RPMI7951 (cell line): ENCODE data around the gene NRROS. TPM values are rescaled to one million over a fixed set of nuclear protein-coding genes. Genes with fewer than 3 reads are reported as not detected.
"Not testable (repeated sequence)": the region's sequence is repeated elsewhere in the genome, so short reads cannot be mapped to it uniquely, and the experiment has no call there.

ENCODE experiments used
- DNase-seq: peaks from one replicate; pipeline ENCODE4 v3.0.0-alpha.2; 2012; ENCODE audit warnings: low read depth
- total RNA-seq: library from RNA; depleted of rRNA; stranded (reverse); fragments of >200 nt; shearing (Covaris generic); gene quantifications from 2 replicates; pipeline ENCODE4 v1.2.3, GENCODE V29; 2014

NRROS gene
- total RNA-seq, 1 experiment from 2014 or later = 1.6 TPM

- DNase-seq = no peak
These were observed 14.6 kb upstream of the NRROS start for GRCh38 chr3:196624907-196625306.

- no peak for DNase-seq
These were observed 14.2 kb upstream of the NRROS start for GRCh38 chr3:196625331-196625730.

GRCh38 chr3:196627918-196628231 lies 11.6 kb upstream of the NRROS start:
- no peak for DNase-seq

GRCh38 chr3:196629228-196629627 lies 10.3 kb upstream of the NRROS start:
- DNase-seq = no peak

GRCh38 chr3:196631682-196632045 lies 7.8 kb upstream of the NRROS start:
- no peak for DNase-seq

- peak; percentile 87 for DNase-seq
These were observed 7.3 kb upstream of the NRROS start for GRCh38 chr3:196632046-196632751.

- DNase-seq = no peak
These were observed 5.8 kb upstream of the NRROS start for GRCh38 chr3:196633555-196634151.

- no peak for DNase-seq
These were observed 5.3 kb upstream of the NRROS start for GRCh38 chr3:196634224-196634623.

GRCh38 chr3:196634829-196635228 lies 4.7 kb upstream of the NRROS start:
- DNase-seq = no peak

GRCh38 chr3:196636369-196637349 lies 2.8 kb upstream of the NRROS start:
- no peak for DNase-seq

GRCh38 chr3:196637941-196638340 lies 1.6 kb upstream of the NRROS start:
- DNase-seq = not testable (repeated sequence)

GRCh38 chr3:196638861-196639482 lies 522 bp upstream of the NRROS start:
- no peak for DNase-seq

GRCh38 chr3:196640297-196641018 lies 964 bp downstream of the NRROS start:
- DNase-seq = no peak

GRCh38 chr3:196641333-196642054 lies 2.0 kb downstream of the NRROS start:
- DNase-seq = no peak

- DNase-seq = no peak
These were observed 2.9 kb downstream of the NRROS start for GRCh38 chr3:196642434-196642833.

- no peak for DNase-seq
These were observed 3.8 kb downstream of the NRROS start for GRCh38 chr3:196643201-196643749.

- DNase-seq = no peak
These were observed 4.3 kb downstream of the NRROS start for GRCh38 chr3:196643761-196644160.

GRCh38 chr3:196645096-196645495 lies 5.6 kb downstream of the NRROS start:
- DNase-seq = no peak

GRCh38 chr3:196645897-196646665 lies 6.6 kb downstream of the NRROS start:
- DNase-seq = no peak
